B cell (primary cell): ENCODE results near the gene CNNM4. TPM values are rescaled to one million over a fixed set of nuclear protein-coding genes. Genes with fewer than 3 reads are reported as not detected.
A peak's percentile ranks its signal among the peaks of the same experiment; 100 is the strongest.

Experiments
- ATAC-seq: fragments of 200-7000 bp; cut with Tn5 transposase; one replicate; pipeline ENCODE4 v1.10.0; 2021; ENCODE audit warnings: low read depth, mild to moderate bottlenecking, moderate number of reproducible peaks, moderate library complexity
- CTCF ChIA-PET: fragments of 350-600 bp; sonication (Branson Sonifier 250); formaldehyde crosslinking; loops from one replicate; lab custom pipeline; 2021; ENCODE audit warnings: antibody characterized with exemption, inconsistent platforms; lab: Charles Lee
- POLR2A ChIA-PET: fragments of 350-600 bp; sonication (Branson Sonifier 250); formaldehyde crosslinking; loops from one replicate; lab custom pipeline; 2021; ENCODE audit warnings: antibody characterized with exemption; lab: Charles Lee
- DNase-seq: peaks from one replicate; pipeline ENCODE4 v3.0.0; 2013
- H2AFZ ChIP-seq: 2 replicates; pipeline ENCODE4 v1.6.1; 2012; ENCODE audit warnings: mild to moderate bottlenecking, low read depth, low read length; ENCODE audit not compliant: insufficient read depth, poor library complexity, severe bottlenecking
- H3K27ac ChIP-seq, 2 donors: 1 replicate in 1 of 2; 2 replicates in 1 of 2; pipeline ENCODE4 v1.5.1; 2012 to 2013; ENCODE audit warnings: low read length in 2 of 2, mild to moderate bottlenecking in 2 of 2, moderate library complexity in 1 of 2
- H3K27me3 ChIP-seq, 4 experiments: fragments of 200-600 bp in 1 of 4; sonication (generic) in 1 of 4; replicated peaks in 1 of 4; 1 replicate in 2 of 4; 2 replicates in 2 of 4; pipeline versions ENCODE4 v1.6.1 to v1.7.0; 2013 to 2016; ENCODE audit warnings: low read length in 3 of 4, mild to moderate bottlenecking in 2 of 4, mixed read lengths in 1 of 4, moderate library complexity in 1 of 4; ENCODE audit not compliant: insufficient read depth in 4 of 4, control insufficient read depth in 3 of 4; ENCODE audit errors: control extremely low read depth in 1 of 4
- H3K36me3 ChIP-seq, 2 experiments: replicated peaks in 1 of 2; 1 replicate in 1 of 2; 2 replicates in 1 of 2; pipeline versions ENCODE4 v1.6.1 to v1.7.1; 2013; ENCODE audit warnings: low read length in 1 of 2; ENCODE audit not compliant: insufficient read depth in 2 of 2, control insufficient read depth in 1 of 2; ENCODE audit errors: control extremely low read depth in 1 of 2, extremely low read depth in 1 of 2
- H3K4me1 ChIP-seq, 2 donors: fragments of 200-600 bp in 1 of 2; sonication (generic) in 1 of 2; 1 replicate in 1 of 2; 2 replicates in 1 of 2; pipeline versions ENCODE4 v1.5.1 to v1.6.1; 2013 to 2017; ENCODE audit warnings: low read length in 2 of 2; ENCODE audit not compliant: control insufficient read depth in 2 of 2, insufficient read depth in 2 of 2
- H3K4me2 ChIP-seq: replicated peaks from 2 replicates; pipeline ENCODE3; 2012; ENCODE audit warnings: mild to moderate bottlenecking, low read depth, low read length; ENCODE audit not compliant: poor library complexity, severe bottlenecking
- H3K4me3 ChIP-seq, 5 experiments: fragments of 200-600 bp in 1 of 5; sonication (generic) in 1 of 5; 1 replicate in 3 of 5; 2 replicates in 2 of 5; pipeline versions ENCODE4 v1.5.1 to v1.7.0; 2011 to 2016; ENCODE audit warnings: low read length in 4 of 5, mild to moderate bottlenecking in 4 of 5, low read depth in 2 of 5, control low read depth in 1 of 5, moderate library complexity in 1 of 5; ENCODE audit not compliant: insufficient read depth in 1 of 5; ENCODE audit errors: control extremely low read depth in 1 of 5, extremely low read depth in 1 of 5
- H3K79me2 ChIP-seq: fragments of 200-600 bp; sonication (generic); one replicate; pipeline ENCODE4 v1.6.0; 2016; ENCODE audit warnings: low read length; ENCODE audit not compliant: control insufficient read depth, insufficient read depth
- H3K9ac ChIP-seq: fragments of 200-600 bp; sonication (generic); 2 replicates; pipeline ENCODE4 v1.6.1; 2017; ENCODE audit warnings: mild to moderate bottlenecking, low read length, moderate library complexity
- H3K9me3 ChIP-seq, 3 donors: one replicate each; pipeline versions ENCODE4 v1.6.1 to v1.7.1; 2013; ENCODE audit warnings: low read length in 2 of 3; ENCODE audit not compliant: control insufficient read depth in 2 of 3, insufficient read depth in 1 of 3; ENCODE audit errors: control extremely low read depth in 1 of 3
- H4K20me1 ChIP-seq: 2 replicates; pipeline ENCODE4 v1.6.0; 2012; ENCODE audit warnings: mild to moderate bottlenecking, low read length; ENCODE audit not compliant: insufficient read depth, control insufficient read depth, poor library complexity, severe bottlenecking
- H3K27ac Mint-ChIP-seq: one replicate; pipeline ENCODE4 v1.8.0; 2021; ENCODE audit warnings: mixed read lengths
- H3K27me3 Mint-ChIP-seq: one replicate; pipeline ENCODE4 v1.8.0; 2021; ENCODE audit warnings: mixed read lengths
- H3K4me1 Mint-ChIP-seq: one replicate; pipeline ENCODE4 v1.8.0; 2021; ENCODE audit warnings: mixed read lengths
- H3K4me3 Mint-ChIP-seq: one replicate; pipeline ENCODE4 v1.8.0; 2021; ENCODE audit warnings: mixed read lengths
- H3K9me3 Mint-ChIP-seq: one replicate; pipeline ENCODE4 v1.8.0; 2022; ENCODE audit warnings: mixed read lengths; ENCODE audit not compliant: insufficient read depth
- CTCF ChIP-seq: fragments of 200-600 bp; IDR thresholded peaks from one replicate; pipeline ENCODE4 v1.8.0; 2022; ENCODE audit warnings: antibody characterized with exemption, mild to moderate bottlenecking
- WGBS: methylation state at CpG from one replicate; pipeline ENCODE4 v1.1.5; 2013; ENCODE audit warnings: missing lambda C conversion rate; ENCODE audit not compliant: insufficient coverage; 5-methylcytosine and 5-hydroxymethylcytosine counted together
- intact Hi-C: fragments of 100-400 bp; cut with micrococcal nuclease; formaldehyde crosslinking; loops from one replicate; pipeline ENCODE4 v1.10.0; 2022
- polyA plus RNA-seq: library from polyadenylated mRNA; depleted of rRNA; stranded (reverse); fragments of >200 nt; gene quantifications from 2 replicates; pipeline ENCODE4 v1.2.3, GENCODE V29; 2012
- total RNA-seq, 2 donors: library from RNA; stranded (reverse); fragments of 120-200 nt in 1 of 2; gene quantifications; 1 replicate in 1 of 2; 2 replicates in 1 of 2; pipeline versions ENCODE4 v1.2.3 to v1.2.4, GENCODE V29; 2013 to 2022

CNNM4 gene
- total and polyA plus RNA-seq, 2 donors (not counting 1 experiment from before 2014, with no cell fraction given), result 15.1 to 24.0 TPM

DNA sequence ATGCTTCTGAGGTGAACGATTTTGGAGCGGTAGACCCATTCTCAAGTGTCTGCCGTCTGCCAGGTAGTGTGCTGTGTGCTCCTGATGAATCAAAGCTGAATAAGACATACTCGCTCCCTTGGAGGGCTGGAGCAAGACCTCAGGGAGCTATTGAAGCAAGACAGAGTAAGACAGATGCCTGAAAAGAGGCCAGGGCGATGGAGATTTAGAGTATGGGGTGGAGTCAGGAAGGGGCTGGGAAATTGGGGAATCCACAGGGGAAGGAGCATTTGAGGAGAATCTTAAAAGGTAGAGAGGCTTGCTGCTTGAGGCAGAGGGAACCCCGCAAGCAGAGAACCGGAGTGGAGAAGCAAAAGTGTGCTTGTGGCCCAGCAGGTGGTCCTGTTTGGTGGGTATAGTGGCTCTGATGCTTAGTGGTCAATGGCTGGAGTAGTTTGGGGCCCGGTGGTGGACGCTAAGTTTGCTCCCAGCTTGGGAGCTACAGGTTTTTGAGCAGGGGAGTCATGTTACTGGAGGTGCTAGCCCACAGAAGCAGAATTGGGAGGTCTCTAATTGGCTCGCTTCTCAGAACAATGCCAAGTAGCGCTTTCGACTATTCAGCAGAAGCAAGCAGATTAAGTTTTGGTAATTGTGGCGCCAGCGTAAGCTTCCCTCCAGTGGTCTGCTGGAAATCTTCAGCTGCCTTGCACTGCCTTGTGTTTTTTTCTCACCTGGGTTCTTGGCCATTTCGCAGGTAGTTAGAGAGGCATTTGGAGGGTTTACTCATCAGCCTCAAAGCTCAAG lies 2.0 kb downstream of the CNNM4 start:
- CTCF ChIA-PET, result interaction anchor here (0.5 to 7.3 kb wide), 19 partner anchors 10 to 235 kb away, joined by 3 to 85 read pairs (median 5); partner anchors contain the start of genes ANKRD39, CNNM3, FER1L5 and LMAN2L
- Histone ChIP-seq H3K36me3 (no peaks in the 10 kb centered on the region), H3K27ac (peak overlapping the region; percentile 15 to 55), H3K4me1 (peaks cover 62 to 75% of the 10 kb centered on the region in 2 donors), H3K4me3 (peak overlapping the region; percentile 34 to 85 (median 84)), H2AFZ (peak overlapping the region; percentile 47), H3K4me2 (peak overlapping the region; percentile 85), H3K9ac (peak overlapping the region; percentile 86), H4K20me1 (peaks cover 34% of the 10 kb centered on the region), H3K79me2 (peaks cover 87% of the 10 kb centered on the region), H3K27me3 (no peaks in the 10 kb centered on the region), H3K9me3 (peaks cover 0 to 4% (median 0%) of the 10 kb centered on the region in 3 donors)
- DNase-seq (peak; percentile 48), ATAC-seq (no peak)
- 8% methylated on average over 13 of the region's 15 CpGs for WGBS
- H3K9me3 Mint-ChIP-seq, result no peaks in the 10 kb centered on the region
- peak overlapping the region; percentile 86 for H3K4me3 Mint-ChIP-seq
- H3K27ac Mint-ChIP-seq, result peak overlapping the region; percentile 76
- H3K4me1 Mint-ChIP-seq, result peaks cover 74% of the 10 kb centered on the region
- no peak for TF ChIP-seq CTCF
- intact Hi-C loops, result loop anchor here (1.0 to 5.0 kb wide), 3 partner anchors 11 to 900 kb away; partner anchors contain the start of genes ACTR1B and ARID5A
- H3K27me3 Mint-ChIP-seq, result no peaks in the 10 kb centered on the region
- POLR2A ChIA-PET, result interaction anchor here (1.4 to 1.6 kb wide), 2 partner anchors 38 to 95 kb away, joined by 4 read pairs; partner anchors contain the start of gene ANKRD39
